GM12872 (cell line): ENCODE data around the gene FOXN4.

ENCODE experiments used
- CTCF ChIP-seq: IDR thresholded peaks from 3 replicates; pipeline ENCODE4 v1.5.1; 2011; ENCODE audit warnings: low read depth, mild to moderate bottlenecking, low read length, moderate library complexity; ENCODE audit not compliant: insufficient read depth

Gene FOXN4

GRCh38 chr12:109278912-109279311 is 30.2 kb downstream of the FOXN4 start:
- TF ChIP-seq CTCF, result no peak

- no peak for TF ChIP-seq CTCF
These were observed 31.0 kb downstream of the FOXN4 start for GRCh38 chr12:109277899-109278762.

GRCh38 chr12:109277255-109277898 is 31.7 kb downstream of the FOXN4 start:
- no peak for TF ChIP-seq CTCF

- no peak for TF ChIP-seq CTCF
These were observed 32.9 kb downstream of the FOXN4 start for GRCh38 chr12:109276160-109276559.

GRCh38 chr12:109275173-109275572 is 33.9 kb downstream of the FOXN4 start:
- no peak for TF ChIP-seq CTCF

GRCh38 chr12:109274381-109274780 is 34.7 kb downstream of the FOXN4 start:
- no peak for TF ChIP-seq CTCF

GRCh38 chr12:109273354-109273753 is 35.7 kb downstream of the FOXN4 start:
- TF ChIP-seq CTCF, result no peak
